Upper lobe of left lung (tissue), 4 donors: ENCODE measurements around the gene GORASP1.

Source experiments
- EP300 ChIP-seq, 4 donors: sonication (generic); formaldehyde crosslinking; IDR thresholded peaks; one replicate each; pipeline ENCODE4 v1.5.1; 2017; ENCODE audit warnings: antibody characterized with exemption in 4 of 4, control low read depth in 2 of 4
- POLR2A ChIP-seq, 4 donors: fragments of 450-650 bp; IDR thresholded peaks; one replicate each; pipeline ENCODE4 v1.5.1; 2016 to 2017; ENCODE audit warnings: antibody characterized with exemption in 4 of 4, mild to moderate bottlenecking in 2 of 4
- POLR2AphosphoS5 ChIP-seq, 2 donors: sonication (generic); formaldehyde crosslinking; IDR thresholded peaks; one replicate each; pipeline ENCODE4 v1.5.1; 2017; ENCODE audit warnings: antibody characterized with exemption in 2 of 2
- TF ChIP-seq, protein P1 (sequence below), 6 experiments: fragments of 450-650 bp in 4 of 6; fragments of 200-600 bp in 2 of 6; sonication (generic) in 2 of 6; IDR thresholded peaks; one replicate each; pipeline ENCODE4 v1.5.1; 2016 to 2019; ENCODE audit warnings: antibody characterized with exemption in 6 of 6

DNA sequence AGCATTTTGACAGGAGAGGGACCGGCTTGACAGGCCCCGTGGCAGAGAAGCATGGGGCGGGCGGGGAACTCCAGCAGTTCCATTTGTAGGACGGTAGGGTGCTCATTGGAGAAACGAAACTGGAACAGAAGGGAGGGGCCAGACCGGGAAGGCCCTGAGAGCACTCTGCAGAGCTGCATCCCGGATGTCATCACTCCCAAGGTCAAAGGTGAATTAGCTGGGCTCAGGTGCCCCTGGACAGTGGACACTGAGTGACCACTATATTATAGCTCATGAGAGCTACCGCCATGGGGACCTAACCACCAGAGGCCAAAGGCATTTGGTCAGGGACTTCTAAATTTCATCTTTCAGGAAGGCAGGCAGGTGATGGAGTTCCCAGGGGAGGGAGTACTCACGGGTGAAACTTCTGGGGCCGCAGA, 38.7 kb upstream of the GORASP1 start:
- TF ChIP-seq, protein P1, sequence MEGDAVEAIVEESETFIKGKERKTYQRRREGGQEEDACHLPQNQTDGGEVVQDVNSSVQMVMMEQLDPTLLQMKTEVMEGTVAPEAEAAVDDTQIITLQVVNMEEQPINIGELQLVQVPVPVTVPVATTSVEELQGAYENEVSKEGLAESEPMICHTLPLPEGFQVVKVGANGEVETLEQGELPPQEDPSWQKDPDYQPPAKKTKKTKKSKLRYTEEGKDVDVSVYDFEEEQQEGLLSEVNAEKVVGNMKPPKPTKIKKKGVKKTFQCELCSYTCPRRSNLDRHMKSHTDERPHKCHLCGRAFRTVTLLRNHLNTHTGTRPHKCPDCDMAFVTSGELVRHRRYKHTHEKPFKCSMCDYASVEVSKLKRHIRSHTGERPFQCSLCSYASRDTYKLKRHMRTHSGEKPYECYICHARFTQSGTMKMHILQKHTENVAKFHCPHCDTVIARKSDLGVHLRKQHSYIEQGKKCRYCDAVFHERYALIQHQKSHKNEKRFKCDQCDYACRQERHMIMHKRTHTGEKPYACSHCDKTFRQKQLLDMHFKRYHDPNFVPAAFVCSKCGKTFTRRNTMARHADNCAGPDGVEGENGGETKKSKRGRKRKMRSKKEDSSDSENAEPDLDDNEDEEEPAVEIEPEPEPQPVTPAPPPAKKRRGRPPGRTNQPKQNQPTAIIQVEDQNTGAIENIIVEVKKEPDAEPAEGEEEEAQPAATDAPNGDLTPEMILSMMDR (IDR thresholded peaks at IDR 0.05), result peak; percentile 21 to 56 (median 40)
- peak; percentile 34 to 57 for TF ChIP-seq POLR2AphosphoS5 (IDR thresholded peaks at IDR 0.05)
- no peak for TF ChIP-seq POLR2A (IDR thresholded peaks at IDR 0.05)
- TF ChIP-seq EP300 (IDR thresholded peaks at IDR 0.05), result no peak
